ENCODE results near the gene CHST8. TPM values are rescaled to one million over a fixed set of nuclear protein-coding genes. Genes with fewer than 3 reads are reported as not detected.

The CHST8 gene
- total and polyA plus RNA-seq, 2 experiments from 2014 or later = 9.3 to 38.2 TPM

- ATAC-seq (no peak), DNase-seq (ENCODE audit: low spot score) (no peak)
- Mint-ChIP-seq H3K36me3 (ENCODE audit: low read depth) (peaks cover 11% of the 10 kb centered on the region; the same call in 1 of the 3 replicates), H3K27ac (no peak overlapping the region), H3K4me3 (no peak overlapping the region), H3K9me3 (no peaks in the 10 kb centered on the region; the same call in 1 of the 3 replicates), H3K27me3 (ENCODE audit: insufficient read depth, low read depth, poor library complexity) (peaks cover 4% of the 10 kb centered on the region), H3K4me1 (peaks cover 15% of the 10 kb centered on the region)
- no peaks in the 10 kb centered on the region for H3K27me3 ChIP-seq (ENCODE audit: insufficient read depth)
- no peak overlapping the region for H2AFZ ChIP-seq
- H3F3A ChIP-seq (replicated peaks; ENCODE audit: low read depth) = no peaks in the 10 kb centered on the region
- no peak overlapping the region for H3K4me3 ChIP-seq
- no peaks in the 10 kb centered on the region for H3K36me3 ChIP-seq (ENCODE audit: insufficient read depth)
- no peaks in the 10 kb centered on the region for H4K20me1 ChIP-seq (replicated peaks; ENCODE audit: insufficient read depth)
- H3K4me2 ChIP-seq = no peak overlapping the region
- peaks cover 11% of the 10 kb centered on the region for H3K4me1 ChIP-seq (ENCODE audit: insufficient read depth)
- TF ChIP-seq POLR2AphosphoS5 (IDR thresholded peaks at IDR 0.05; ENCODE audit: low read depth) (no peak), EZH2 (IDR thresholded peaks at IDR 0.05; ENCODE audit: low read depth, unreplicated experiment) (no peak), EZH2phosphoT487 (IDR thresholded peaks at IDR 0.05; ENCODE audit: unreplicated experiment) (no peak), CREB1 (CRISPR knock-in tag; IDR thresholded peaks at IDR 0.05; ENCODE audit: low read depth) (no peak)
- no peaks in the 10 kb centered on the region for H3K9me2 ChIP-seq (ENCODE audit: insufficient read depth)
- H3K27ac ChIP-seq (ENCODE audit: low read depth) = no peak overlapping the region
- peaks cover 6% of the 10 kb centered on the region; the same call in 1 of the 2 replicates for H3K79me2 ChIP-seq (replicated peaks; ENCODE audit: insufficient read depth)
These were observed 93.7 kb downstream of the CHST8 start for GRCh38 chr19:33715462-33715861.

DNA sequence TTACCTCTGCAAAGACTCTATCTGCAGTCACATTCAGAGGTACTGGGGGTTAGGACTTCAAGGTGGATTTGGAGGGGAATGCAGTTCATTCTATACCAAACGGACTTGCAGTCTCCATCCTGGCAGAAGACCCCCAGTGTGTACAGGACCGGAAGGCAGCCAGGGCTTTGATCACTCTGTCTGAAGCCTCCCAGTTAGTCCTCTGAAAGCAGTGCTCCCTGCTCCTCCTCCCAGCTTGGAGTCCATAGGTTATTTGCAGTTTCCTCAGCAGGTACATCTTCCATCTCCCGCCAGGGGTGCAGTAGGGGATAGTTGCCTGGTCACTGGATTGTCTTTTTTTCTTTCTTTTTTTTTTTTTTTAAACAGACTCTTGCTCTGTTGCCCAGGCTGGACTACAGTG lies 96.1 kb downstream of the CHST8 start:
- H3K79me2 ChIP-seq (replicated peaks; ENCODE audit: insufficient read depth) = no peaks in the 10 kb centered on the region
- H3K4me3 ChIP-seq = no peak overlapping the region
- Mint-ChIP-seq H3K27ac (no peak overlapping the region), H3K27me3 (ENCODE audit: insufficient read depth, low read depth, poor library complexity) (peaks cover 10% of the 10 kb centered on the region), H3K9me3 (peaks cover 4% of the 10 kb centered on the region; the same call in 2 of the 3 replicates), H3K4me1 (peaks cover 20% of the 10 kb centered on the region), H3K36me3 (ENCODE audit: low read depth) (peaks cover 11% of the 10 kb centered on the region; the same call in 1 of the 3 replicates), H3K4me3 (no peak overlapping the region)
- no peak for ATAC-seq
- no peaks in the 10 kb centered on the region; the same call in 1 of the 2 replicates for H3K4me1 ChIP-seq (ENCODE audit: insufficient read depth)
- no peaks in the 10 kb centered on the region for H3F3A ChIP-seq (replicated peaks; ENCODE audit: low read depth)
- no peaks in the 10 kb centered on the region for H4K20me1 ChIP-seq (replicated peaks; ENCODE audit: insufficient read depth)
- DNase-seq (ENCODE audit: low spot score) = no peak
- peaks cover 4% of the 10 kb centered on the region; the same call in 1 of the 2 replicates for H3K9me2 ChIP-seq (ENCODE audit: insufficient read depth)
- H3K27me3 ChIP-seq (ENCODE audit: insufficient read depth) = no peaks in the 10 kb centered on the region
- H2AFZ ChIP-seq = no peak overlapping the region
- H3K36me3 ChIP-seq (ENCODE audit: insufficient read depth) = no peaks in the 10 kb centered on the region
- H3K27ac ChIP-seq (ENCODE audit: low read depth) = no peak overlapping the region
- no peak overlapping the region for H3K4me2 ChIP-seq
- no peak for TF ChIP-seq CREB1 (CRISPR knock-in tag; IDR thresholded peaks at IDR 0.05; ENCODE audit: low read depth)
- no peak for TF ChIP-seq JUNB (IDR thresholded peaks at IDR 0.05; ENCODE audit: unreplicated experiment)
- TF ChIP-seq, protein P1, sequence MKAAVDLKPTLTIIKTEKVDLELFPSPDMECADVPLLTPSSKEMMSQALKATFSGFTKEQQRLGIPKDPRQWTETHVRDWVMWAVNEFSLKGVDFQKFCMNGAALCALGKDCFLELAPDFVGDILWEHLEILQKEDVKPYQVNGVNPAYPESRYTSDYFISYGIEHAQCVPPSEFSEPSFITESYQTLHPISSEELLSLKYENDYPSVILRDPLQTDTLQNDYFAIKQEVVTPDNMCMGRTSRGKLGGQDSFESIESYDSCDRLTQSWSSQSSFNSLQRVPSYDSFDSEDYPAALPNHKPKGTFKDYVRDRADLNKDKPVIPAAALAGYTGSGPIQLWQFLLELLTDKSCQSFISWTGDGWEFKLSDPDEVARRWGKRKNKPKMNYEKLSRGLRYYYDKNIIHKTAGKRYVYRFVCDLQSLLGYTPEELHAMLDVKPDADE (IDR thresholded peaks at IDR 0.05) = no peak
- no peak for TF ChIP-seq CTCF (conservative IDR thresholded peaks at IDR 0.05; ENCODE audit: low read depth in 2 of 2)
- TF ChIP-seq EZH2 (IDR thresholded peaks at IDR 0.05; ENCODE audit: low read depth, unreplicated experiment) = no peak
- no peak for TF ChIP-seq NANOG (IDR thresholded peaks at IDR 0.05; ENCODE audit: borderline replicate concordance)
- TF ChIP-seq ZNF462 (CRISPR knock-in tag; IDR thresholded peaks at IDR 0.05) = no peak

Data from GM23338 (cell line).